Eye (tissue), 1 donor: ENCODE measurements around the gene TMEM17.

Experiments
- DNase-seq: peaks from one replicate; pipeline ENCODE4 v3.0.0-alpha.2; 2015

TMEM17 gene

GRCh38 chr2:62452701-62453454 is 53.1 kb downstream of the TMEM17 start:
- no peak for DNase-seq

- no peak for DNase-seq
Observed at GRCh38 chr2:62450716-62451191, 55.2 kb downstream of the TMEM17 start.
